Naive thymus-derived CD8-positive, alpha-beta T cell (primary cell): ENCODE results near the gene ZNF581. TPM values are rescaled to one million over a fixed set of nuclear protein-coding genes. Genes with fewer than 3 reads are reported as not detected.

Experiments
- ATAC-seq, 2 donors: fragments of 150-1000 bp; cut with Tn5 transposase in 1 of 2; sonication (Bioruptor Pico), chemical (Tn5 transposase) in 1 of 2; 1 replicate in 1 of 2; 2 replicates in 1 of 2; pipeline ENCODE4 v1.10.0; 2021; ENCODE audit warnings: mild to moderate bottlenecking in 2 of 2, moderate library complexity in 2 of 2
- POLR2A ChIA-PET: fragments of 350-600 bp; sonication (Branson Sonifier 250); formaldehyde crosslinking; loops from one replicate; lab custom pipeline; 2021; ENCODE audit warnings: antibody characterized with exemption; lab: Charles Lee
- DNase-seq, 10 donors: peaks; one replicate each; pipeline versions ENCODE4 v3.0.0 to v3.0.0-alpha.2; 2020 to 2022
- H3K27ac Mint-ChIP-seq, 10 donors: one replicate each; pipeline ENCODE4 v1.8.0; 2020 to 2022; ENCODE audit warnings: mild to moderate bottlenecking in 10 of 10, mixed read lengths in 10 of 10, moderate library complexity in 4 of 10, inconsistent platforms in 1 of 10
- H3K27me3 Mint-ChIP-seq, 5 donors: one replicate each; pipeline ENCODE4 v1.8.0; 2021 to 2022; ENCODE audit warnings: mixed read lengths in 5 of 5
- H3K36me3 Mint-ChIP-seq, 3 donors: one replicate each; pipeline ENCODE4 v1.8.0; 2020 to 2022; ENCODE audit warnings: mixed read lengths in 3 of 3, mild to moderate bottlenecking in 2 of 3, inconsistent platforms in 1 of 3
- H3K4me1 Mint-ChIP-seq, 4 donors: one replicate each; pipeline ENCODE4 v1.8.0; 2021 to 2022; ENCODE audit warnings: mixed read lengths in 4 of 4
- H3K4me3 Mint-ChIP-seq, 10 donors: one replicate each; pipeline ENCODE4 v1.8.0; 2020 to 2022; ENCODE audit warnings: mild to moderate bottlenecking in 10 of 10, mixed read lengths in 10 of 10, moderate library complexity in 6 of 10, inconsistent platforms in 1 of 10
- H3K9me3 Mint-ChIP-seq, 9 donors: one replicate each; pipeline ENCODE4 v1.8.0; 2020 to 2022; ENCODE audit warnings: mixed read lengths in 9 of 9, mild to moderate bottlenecking in 3 of 9, inconsistent platforms in 1 of 9, moderate library complexity in 1 of 9
- polyA plus RNA-seq, 3 donors: library from polyadenylated mRNA; unstranded; fragments of 300-500 nt; fragmentation: Illumina TruSeq; gene quantifications; one replicate each; pipeline ENCODE4 v1.2.3, GENCODE V29; 2021
- total RNA-seq, 8 experiments: library from RNA in 2 of 8; stranded (reverse) in 2 of 8; gene quantifications; one replicate each; pipeline ENCODE4 v1.2.3 and lab custom pipeline; 2021 to 2026

The ZNF581 gene
- total and polyA plus RNA-seq, 5 experiments from 2014 or later, result 21.2 to 36.3 (median 34.9) TPM

DNA sequence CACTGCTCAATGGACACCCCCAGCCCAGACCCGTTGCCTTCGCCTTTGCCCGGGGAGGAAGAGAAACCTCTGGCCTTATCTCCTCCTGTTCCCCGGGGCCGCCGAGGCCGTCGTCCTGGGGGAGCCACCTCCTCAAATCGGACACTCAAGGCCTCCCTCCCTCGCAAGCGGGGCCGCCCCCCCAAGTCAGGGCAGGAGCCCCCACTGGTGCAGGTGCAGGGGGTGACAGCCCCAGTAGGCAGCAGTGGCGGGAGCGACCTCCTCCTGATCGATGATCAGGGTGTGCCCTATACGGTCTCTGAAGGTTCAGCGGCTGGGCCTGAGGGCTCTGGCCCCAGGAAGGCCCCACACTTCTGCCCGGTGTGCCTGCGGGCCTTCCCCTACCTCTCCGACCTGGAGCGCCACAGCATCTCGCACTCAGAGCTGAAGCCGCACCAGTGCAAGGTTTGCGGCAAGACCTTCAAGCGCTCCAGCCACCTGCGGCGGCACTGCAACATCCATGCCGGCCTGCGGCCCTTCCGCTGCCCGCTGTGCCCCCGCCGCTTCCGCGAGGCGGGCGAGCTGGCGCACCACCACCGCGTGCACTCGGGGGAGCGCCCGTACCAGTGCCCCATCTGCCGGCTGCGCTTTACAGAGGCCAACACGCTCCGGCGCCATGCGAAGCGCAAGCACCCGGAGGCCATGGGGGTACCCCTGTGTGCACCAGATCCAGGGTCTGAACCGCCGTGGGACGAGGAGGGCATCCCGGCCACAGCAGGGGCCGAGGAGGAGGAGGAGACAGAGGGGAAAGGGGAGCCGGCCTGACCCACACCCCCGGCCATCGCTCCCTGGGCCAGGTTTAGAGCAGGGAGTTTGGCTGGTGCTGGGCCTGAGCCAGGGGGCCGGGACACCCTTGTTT, 41.1 kb upstream of the ZNF581 start:
- Mint-ChIP-seq H3K4me1 (peaks cover 31 to 59% (median 44%) of the 10 kb centered on the region in 4 donors), H3K36me3 (peaks cover 0 to 12% (median 0%) of the 10 kb centered on the region in 3 donors), H3K9me3 (no peaks in the 10 kb centered on the region), H3K27ac (peak overlapping the region in 3 of 10 donors; percentile 2 to 88 (median 73)), H3K27me3 (no peaks in the 10 kb centered on the region), H3K4me3 (peak overlapping the region in 4 of 10 donors; percentile 49 to 89 (median 88))
- ATAC-seq, result no peak
- POLR2A ChIA-PET, result interaction anchor here (1.5 to 6.3 kb wide), 4 partner anchors 23 to 52 kb away, joined by 5 to 55 read pairs (median 29); partner anchors contain the start of genes U2AF2, ZNF581 and ZNF784
- no peak for DNase-seq

DNA sequence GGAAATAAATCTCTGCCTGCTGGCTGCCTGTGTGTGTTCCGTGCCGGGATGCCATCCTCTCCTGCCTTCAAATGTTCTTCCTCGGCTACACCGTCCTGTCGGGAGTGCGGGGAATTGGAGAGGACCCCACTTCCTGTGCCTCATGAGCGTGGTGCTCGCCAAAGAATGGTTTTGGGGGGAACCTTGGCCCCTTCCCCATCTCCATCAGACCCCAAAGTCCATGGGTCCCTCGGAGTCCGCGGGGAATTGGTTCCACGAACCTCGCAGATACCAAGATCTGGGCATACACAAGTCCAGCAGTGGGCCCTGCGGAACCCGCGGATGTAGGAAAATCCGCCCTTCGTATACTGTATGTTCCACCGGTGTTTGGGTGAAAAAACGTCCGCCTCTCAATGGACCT, 40.3 kb upstream of the ZNF581 start:
- no peaks in the 10 kb centered on the region for H3K9me3 Mint-ChIP-seq
- H3K4me3 Mint-ChIP-seq, result peak overlapping the region in 8 of 10 donors; percentile 11 to 89 (median 57)
- ATAC-seq (no peak), DNase-seq (no peak)
- H3K27me3 Mint-ChIP-seq, result no peaks in the 10 kb centered on the region
- H3K4me1 Mint-ChIP-seq, result peaks cover 34 to 63% (median 50%) of the 10 kb centered on the region in 4 donors
- H3K27ac Mint-ChIP-seq, result peak overlapping the region in 6 of 10 donors; percentile 20 to 87 (median 64)
- H3K36me3 Mint-ChIP-seq, result peaks cover 0 to 13% (median 0%) of the 10 kb centered on the region in 3 donors
- POLR2A ChIA-PET, result interaction anchor here (0.8 to 6.3 kb wide), 4 partner anchors 22 to 195 kb away, joined by 3 to 55 read pairs (median 18); partner anchors contain the start of genes UBE2S, ZNF581 and ZNF784

DNA sequence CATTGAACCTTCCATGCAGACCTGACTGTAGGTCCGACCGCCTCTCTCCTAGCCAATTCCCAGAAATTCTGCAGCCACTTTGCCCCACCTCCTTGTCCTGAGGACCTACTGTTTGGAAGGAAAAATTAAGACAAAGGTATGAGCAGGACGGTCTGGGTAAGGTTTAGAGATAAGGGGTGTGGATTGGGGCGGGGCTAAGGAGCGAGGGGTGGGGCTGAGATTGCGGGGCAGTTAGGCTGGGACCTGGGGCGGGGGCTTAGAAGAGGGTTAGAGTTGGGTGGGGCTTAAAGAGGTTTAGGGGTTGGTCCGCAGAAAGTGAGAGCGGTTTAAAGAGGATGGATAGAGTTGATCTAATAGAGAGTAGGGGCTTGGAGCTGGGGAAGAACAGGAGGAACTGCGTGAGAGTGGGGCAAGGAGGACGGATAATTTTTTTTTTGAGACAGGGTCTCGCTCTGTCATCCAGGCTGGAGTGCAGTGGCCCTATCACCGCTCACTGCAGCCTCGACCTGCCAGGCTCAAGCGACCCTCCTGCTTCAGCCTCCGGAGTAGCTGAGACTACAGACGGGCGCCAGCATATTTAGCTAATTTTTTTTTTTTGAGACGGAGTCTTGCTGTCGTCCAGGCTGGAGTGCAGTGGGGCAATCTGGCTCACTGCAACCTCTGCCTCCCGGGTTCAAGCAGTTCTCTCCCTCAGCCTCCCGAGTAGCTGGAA, 39.7 kb upstream of the ZNF581 start:
- Mint-ChIP-seq H3K27me3 (no peaks in the 10 kb centered on the region), H3K36me3 (peaks cover 0 to 13% (median 0%) of the 10 kb centered on the region in 3 donors), H3K4me1 (peaks cover 35 to 58% (median 52%) of the 10 kb centered on the region in 4 donors), H3K27ac (peak overlapping the region in 6 of 10 donors; percentile 3 to 98 (median 64)), H3K4me3 (peak overlapping the region; percentile 11 to 91 (median 60)), H3K9me3 (no peaks in the 10 kb centered on the region)
- DNase-seq, result no peak
- POLR2A ChIA-PET, result interaction anchor here (0.8 to 6.3 kb wide), 9 partner anchors 21 to 345 kb away, joined by 3 to 55 read pairs (median 8); partner anchors contain the start of genes PPP6R1, U2AF2, UBE2S and ZNF581
- ATAC-seq, result no peak

DNA sequence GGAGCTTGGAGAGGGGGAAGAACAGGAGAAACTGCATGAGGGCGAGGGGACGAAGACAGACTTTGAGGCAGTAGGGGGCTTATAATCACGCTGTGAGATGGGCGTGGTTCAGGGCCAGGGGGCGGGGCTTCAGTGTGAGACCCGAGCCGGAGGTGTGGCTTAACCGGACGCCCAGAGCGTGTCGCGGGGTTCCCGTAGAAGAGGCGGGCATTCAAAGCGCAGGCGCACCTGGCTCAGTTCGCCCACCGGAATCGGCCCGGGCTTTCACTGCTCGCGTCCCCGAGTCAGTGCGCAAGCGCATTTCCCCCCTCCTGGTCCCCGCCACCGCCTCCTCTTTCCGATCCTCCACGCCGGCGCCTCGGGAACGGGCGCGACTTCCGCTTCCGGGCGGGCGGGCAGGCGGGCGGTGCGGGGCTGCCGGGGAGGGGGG, 38.2 kb upstream of the ZNF581 start:
- ATAC-seq (peak; percentile 77 to 79), DNase-seq (peak; percentile 95 to 99 (median 97))
- peak overlapping the region; percentile 78 to 93 (median 89) for H3K4me3 Mint-ChIP-seq
- peaks cover 0 to 24% (median 4%) of the 10 kb centered on the region in 3 donors for H3K36me3 Mint-ChIP-seq
- POLR2A ChIA-PET, result interaction anchor here (0.7 to 4.2 kb wide), 14 partner anchors 12 to 346 kb away, joined by 3 to 55 read pairs (median 7); partner anchors contain the start of genes PPP6R1, U2AF2, ZNF581 and ZNF628
- H3K27me3 Mint-ChIP-seq, result no peaks in the 10 kb centered on the region
- no peaks in the 10 kb centered on the region for H3K9me3 Mint-ChIP-seq
- H3K4me1 Mint-ChIP-seq, result peaks cover 37 to 64% (median 61%) of the 10 kb centered on the region in 4 donors
- peak overlapping the region; percentile 78 to 98 (median 94) for H3K27ac Mint-ChIP-seq

DNA sequence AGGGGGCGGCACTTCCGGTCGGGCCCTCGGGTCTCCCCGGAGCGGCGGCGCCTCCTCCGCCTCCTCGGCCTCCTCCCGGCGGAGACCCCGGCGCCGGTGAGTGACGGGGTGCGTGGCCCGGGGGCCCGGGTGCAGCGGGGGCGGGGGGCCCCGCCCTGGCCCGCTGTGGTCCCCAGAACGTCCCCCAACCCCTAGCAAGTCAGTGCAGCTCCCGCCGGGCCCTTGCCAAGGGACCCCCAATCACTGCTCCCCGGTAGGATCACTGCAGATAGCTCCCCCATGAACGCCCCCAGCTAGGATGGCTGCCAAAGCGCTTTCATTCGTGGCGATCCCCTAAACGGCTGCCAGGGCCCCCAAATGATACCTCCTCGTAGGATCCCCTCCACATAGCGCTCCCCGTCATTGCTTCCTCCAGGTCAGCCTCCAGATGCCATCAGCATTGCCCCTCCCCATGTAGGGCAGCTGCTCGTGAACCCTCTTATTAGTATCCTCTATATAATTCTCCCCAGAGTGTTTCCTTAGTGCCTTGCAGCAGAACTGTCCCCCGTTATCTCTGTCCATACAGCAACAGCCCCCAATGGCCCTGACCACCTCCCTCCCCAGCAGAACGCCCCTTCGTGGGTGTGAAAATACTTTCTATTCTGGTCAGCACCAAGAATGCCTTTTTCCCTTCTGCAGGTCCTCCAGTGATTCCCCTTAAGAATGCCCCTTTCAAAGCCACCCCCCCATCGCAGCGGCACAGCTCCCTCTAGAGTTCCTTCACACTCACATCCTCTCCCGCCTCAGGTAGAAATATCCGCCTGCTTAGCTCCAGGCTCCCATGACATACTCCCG, 37.6 kb upstream of the ZNF581 start, which contains the start of gene ZNF865:
Gene ZNF865, plus strand, starts transcription at position 11 of the 834 bp plus-strand sequence. CDS start 7,972 bp downstream, outside the sequence.
- H3K27me3 Mint-ChIP-seq, result no peaks in the 10 kb centered on the region
- DNase-seq (peak; percentile 54 to 82 (median 68)), ATAC-seq (peak; percentile 42 to 52)
- peaks cover 41 to 69% (median 64%) of the 10 kb centered on the region in 4 donors for H3K4me1 Mint-ChIP-seq
- peak within 1 kb of the TSS; percentile 88 to 99 (median 94) for H3K4me3 Mint-ChIP-seq
- H3K9me3 Mint-ChIP-seq, result no peaks in the 10 kb centered on the region
- POLR2A ChIA-PET, result interaction anchor here (0.7 to 4.2 kb wide), 18 partner anchors 11 to 519 kb away, joined by 3 to 55 read pairs (median 6); partner anchors contain the start of genes PPP6R1, U2AF2, ZNF579 and ZNF581
- H3K27ac Mint-ChIP-seq, result peak within 1 kb of the TSS; percentile 82 to 98 (median 96)
- peaks cover 0 to 25% (median 4%) of the 10 kb centered on the region in 3 donors for H3K36me3 Mint-ChIP-seq

DNA sequence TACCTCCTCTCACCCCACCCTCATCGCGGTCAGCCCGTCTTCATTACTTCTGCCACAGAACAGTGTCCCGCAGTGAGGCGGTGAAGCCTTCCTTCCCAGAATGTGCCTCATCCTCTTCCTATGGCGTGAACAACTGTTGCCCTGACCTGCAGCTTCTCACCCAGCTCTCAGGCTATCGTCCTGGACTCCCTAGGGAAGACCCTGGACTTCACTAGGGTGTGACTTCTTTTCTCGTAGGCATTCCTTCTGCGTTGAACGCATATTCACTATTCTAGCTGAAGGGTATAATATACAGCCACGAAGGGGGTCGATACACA, 37.0 kb upstream of the ZNF581 start:
- peaks cover 0 to 25% (median 4%) of the 10 kb centered on the region in 3 donors for H3K36me3 Mint-ChIP-seq
- POLR2A ChIA-PET, result interaction anchor here (0.7 to 4.2 kb wide), 16 partner anchors 11 to 520 kb away, joined by 3 to 55 read pairs (median 6); partner anchors contain the start of genes PPP6R1, U2AF2, ZNF579 and ZNF581
- H3K9me3 Mint-ChIP-seq, result no peaks in the 10 kb centered on the region
- DNase-seq (no peak), ATAC-seq (no peak)
- H3K4me3 Mint-ChIP-seq, result peak overlapping the region; percentile 88 to 99 (median 94)
- H3K4me1 Mint-ChIP-seq, result peaks cover 38 to 69% (median 64%) of the 10 kb centered on the region in 4 donors
- H3K27ac Mint-ChIP-seq, result peak overlapping the region; percentile 80 to 98 (median 95)
- no peaks in the 10 kb centered on the region for H3K27me3 Mint-ChIP-seq

DNA sequence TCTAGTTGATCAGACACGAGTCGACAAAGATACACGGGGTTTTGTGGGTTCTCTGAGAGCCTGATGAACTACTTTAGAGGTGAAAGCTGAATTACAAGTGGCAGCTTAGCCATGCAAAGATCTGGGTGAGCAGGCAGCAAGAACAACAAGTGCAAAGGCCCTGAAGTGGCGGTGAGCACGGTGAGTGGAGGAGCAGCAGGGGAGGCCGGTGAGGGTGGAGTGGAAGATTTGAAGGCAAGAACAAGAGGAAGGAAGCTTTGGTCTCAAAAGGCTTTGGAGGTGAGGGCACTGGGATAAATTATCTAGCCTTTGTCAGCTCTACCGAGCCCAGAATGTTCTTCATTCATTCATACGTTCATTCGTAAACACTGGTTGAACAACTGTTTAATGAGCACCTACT, 36.6 kb upstream of the ZNF581 start:
- Mint-ChIP-seq H3K9me3 (no peaks in the 10 kb centered on the region), H3K4me3 (peak overlapping the region in 9 of 10 donors; percentile 89 to 99 (median 94)), H3K36me3 (peaks cover 0 to 25% (median 4%) of the 10 kb centered on the region in 3 donors), H3K4me1 (peaks cover 38 to 68% (median 63%) of the 10 kb centered on the region in 4 donors), H3K27ac (peak overlapping the region; percentile 17 to 98 (median 94)), H3K27me3 (no peaks in the 10 kb centered on the region)
- no peak for ATAC-seq
- DNase-seq, result no peak
- POLR2A ChIA-PET, result interaction anchor here (0.7 to 4.2 kb wide), 11 partner anchors 10 to 348 kb away, joined by 3 to 55 read pairs (median 7); partner anchors contain the start of genes PPP6R1, ZNF579, ZNF581 and ZNF784

DNA sequence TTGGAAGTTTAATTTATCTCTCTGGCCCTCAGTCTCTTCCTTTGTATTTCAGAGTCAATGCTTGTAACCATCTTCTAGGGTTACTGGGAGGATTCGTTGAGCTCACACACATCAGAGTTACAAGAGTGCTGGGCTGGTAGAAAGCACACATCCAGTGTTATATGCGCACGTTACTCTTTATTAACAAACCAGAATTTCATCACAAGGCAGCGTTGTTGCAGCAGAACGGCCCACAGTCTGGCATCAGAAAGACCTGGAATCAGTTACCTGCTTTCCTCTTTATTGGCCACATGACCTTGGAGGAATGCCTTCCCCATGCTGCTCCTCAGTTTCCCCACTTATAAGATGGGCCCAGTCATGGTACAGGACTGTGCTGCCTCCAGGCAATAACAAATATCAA, 34.1 kb upstream of the ZNF581 start:
- no peaks in the 10 kb centered on the region for H3K27me3 Mint-ChIP-seq
- H3K4me3 Mint-ChIP-seq, result no peak overlapping the region
- H3K4me1 Mint-ChIP-seq, result peaks cover 38 to 72% (median 67%) of the 10 kb centered on the region in 4 donors
- ATAC-seq (no peak), DNase-seq (no peak)
- POLR2A ChIA-PET, result no interaction called here
- peaks cover 0 to 38% (median 4%) of the 10 kb centered on the region in 3 donors for H3K36me3 Mint-ChIP-seq
- H3K27ac Mint-ChIP-seq, result peak overlapping the region in 3 of 10 donors; percentile 15 to 78 (median 29)
- H3K9me3 Mint-ChIP-seq, result no peaks in the 10 kb centered on the region

DNA sequence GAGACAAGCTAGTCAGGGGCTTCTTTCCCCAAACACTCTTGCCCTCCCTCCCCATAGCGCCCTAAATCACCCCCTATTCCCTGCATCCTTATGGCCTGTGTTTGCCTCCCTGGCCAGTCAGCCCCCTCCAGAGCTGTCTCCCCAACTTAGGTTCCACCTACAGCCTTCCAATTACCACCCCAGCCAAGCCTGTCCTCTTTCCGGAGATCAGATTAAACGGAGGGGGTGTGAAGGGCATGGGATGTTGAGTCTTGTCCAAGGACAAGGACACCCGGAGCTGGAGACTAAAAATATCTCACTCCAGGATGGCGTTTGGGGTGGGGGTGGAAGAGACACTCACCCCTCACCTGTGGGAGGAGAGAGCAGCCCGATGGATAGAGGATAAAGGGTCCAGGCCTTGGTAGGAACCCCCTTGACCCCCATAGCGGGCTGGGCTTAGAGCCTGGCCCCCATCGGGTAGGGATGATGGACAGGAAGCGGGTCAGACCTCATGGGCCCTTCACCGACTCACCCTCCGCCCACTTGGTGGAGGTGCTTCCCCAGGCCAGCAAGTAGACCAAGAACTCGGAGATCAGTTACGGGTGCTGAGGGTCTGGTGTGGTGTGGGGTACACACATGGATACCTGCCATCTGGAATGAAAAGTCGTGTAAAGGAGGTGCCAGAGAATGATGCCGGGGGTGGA, 32.0 kb upstream of the ZNF581 start:
- Mint-ChIP-seq H3K27ac (peak overlapping the region; percentile 15 to 73 (median 48)), H3K36me3 (peaks cover 0 to 38% (median 4%) of the 10 kb centered on the region in 3 donors), H3K9me3 (no peaks in the 10 kb centered on the region), H3K27me3 (no peaks in the 10 kb centered on the region), H3K4me3 (peak overlapping the region in 1 of 10 donors; percentile 7), H3K4me1 (peaks cover 28 to 62% (median 53%) of the 10 kb centered on the region in 4 donors)
- ATAC-seq (no peak), DNase-seq (no peak)
- POLR2A ChIA-PET, result interaction anchor here (0.8 to 3.4 kb wide), 4 partner anchors 8 to 14 kb away, joined by 3 to 16 read pairs (median 4); partner anchors contain the start of genes FIZ1 and ZNF784

DNA sequence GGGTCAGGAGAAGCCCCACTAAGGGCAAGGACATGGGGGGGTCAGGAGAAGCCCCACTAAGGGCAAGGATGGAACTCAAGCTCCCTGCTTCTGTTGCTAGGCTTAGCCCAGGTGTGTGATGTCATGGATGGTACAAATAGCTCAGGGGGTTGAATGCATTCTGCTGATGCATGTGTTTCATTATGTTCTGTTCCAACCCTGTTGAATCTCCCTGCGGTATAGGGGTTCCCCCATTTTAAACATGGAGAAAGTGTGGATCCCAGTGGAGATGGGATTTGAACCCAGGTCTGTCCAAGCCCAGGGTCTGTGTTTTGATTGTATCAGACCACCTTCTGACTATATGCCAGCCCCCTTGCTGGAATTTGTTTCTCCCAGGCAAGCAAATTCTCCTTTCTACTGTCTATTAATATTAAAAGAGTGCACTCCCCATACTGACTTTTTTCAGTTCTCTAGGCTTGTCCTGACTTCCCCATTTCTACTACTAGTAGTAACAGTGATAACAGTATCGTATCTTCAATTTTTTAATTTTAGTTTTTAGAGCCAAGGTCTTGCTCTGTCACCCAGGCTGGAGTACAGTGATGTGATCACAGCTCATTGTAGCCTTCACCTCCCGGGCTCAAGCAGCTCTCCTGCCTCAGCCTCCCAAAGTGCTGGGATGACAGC, 31.3 kb upstream of the ZNF581 start:
- H3K27me3 Mint-ChIP-seq, result no peaks in the 10 kb centered on the region
- H3K27ac Mint-ChIP-seq, result peak overlapping the region in 8 of 10 donors; percentile 13 to 84 (median 54)
- POLR2A ChIA-PET, result interaction anchor here (0.6 to 3.4 kb wide), 4 partner anchors 11 to 26 kb away, joined by 3 to 16 read pairs (median 4); partner anchors contain the start of genes FIZ1 and ZNF784

More for the DNA sequence above, 31.3 kb upstream of the ZNF581 start:
- H3K36me3 Mint-ChIP-seq, result peaks cover 0 to 36% (median 4%) of the 10 kb centered on the region in 3 donors
- ATAC-seq, result no peak
- peaks cover 21 to 55% (median 47%) of the 10 kb centered on the region in 4 donors for H3K4me1 Mint-ChIP-seq
- H3K9me3 Mint-ChIP-seq, result no peaks in the 10 kb centered on the region
- no peak overlapping the region for H3K4me3 Mint-ChIP-seq
- no peak for DNase-seq
